Natural killer cell (primary cell): Measurements from ENCODE around the gene HAUS3. TPM values are rescaled to one million over a fixed set of nuclear protein-coding genes. Genes with fewer than 3 reads are reported as not detected.
"Not testable (repeated sequence)": the region's sequence is repeated elsewhere in the genome, so short reads cannot be mapped to it uniquely, and the experiment has no call there.

ENCODE experiments used
- ATAC-seq, 3 donors: fragments of 150-1000 bp in 2 of 3; fragments of 200-7000 bp in 1 of 3; cut with Tn5 transposase; 1 replicate in 1 of 3; 2 replicates in 2 of 3; pipeline ENCODE4 v1.10.0; 2021; ENCODE audit warnings: mild to moderate bottlenecking in 2 of 3, moderate library complexity in 2 of 3
- DNase-seq, 2 donors: peaks; one replicate each; pipeline versions ENCODE4 v3.0.0 to v3.0.0-alpha.2; 2013 to 2021; ENCODE audit warnings: mixed read lengths in 1 of 2
- H3K27ac ChIP-seq: one replicate; pipeline ENCODE4 v1.5.1; 2013; ENCODE audit warnings: mild to moderate bottlenecking, low read length
- H3K27me3 ChIP-seq: one replicate; pipeline ENCODE4 v1.6.1; 2013; ENCODE audit warnings: low read length; ENCODE audit not compliant: control insufficient read depth, insufficient read depth
- H3K36me3 ChIP-seq: one replicate; pipeline ENCODE4 v1.6.1; 2013; ENCODE audit warnings: low read length; ENCODE audit not compliant: control insufficient read depth, insufficient read depth
- H3K4me1 ChIP-seq: one replicate; pipeline ENCODE4 v1.6.1; 2013; ENCODE audit warnings: low read length; ENCODE audit not compliant: control insufficient read depth, insufficient read depth
- H3K4me3 ChIP-seq: one replicate; pipeline ENCODE4 v1.5.1; 2013; ENCODE audit warnings: low read length
- H3K9me3 ChIP-seq: one replicate; pipeline ENCODE4 v1.6.1; 2013; ENCODE audit warnings: low read length; ENCODE audit not compliant: control insufficient read depth, insufficient read depth
- H3K27ac Mint-ChIP-seq, 2 donors: one replicate each; pipeline ENCODE4 v1.8.0; 2022; ENCODE audit warnings: mild to moderate bottlenecking in 2 of 2, mixed read lengths in 2 of 2, moderate library complexity in 1 of 2
- H3K27me3 Mint-ChIP-seq, 2 donors: one replicate each; pipeline ENCODE4 v1.8.0; 2022; ENCODE audit warnings: low read depth in 2 of 2, mixed read lengths in 2 of 2
- H3K36me3 Mint-ChIP-seq: one replicate; pipeline ENCODE4 v1.8.0; 2022; ENCODE audit warnings: mixed read lengths
- H3K4me1 Mint-ChIP-seq, 2 donors: one replicate each; pipeline ENCODE4 v1.8.0; 2022; ENCODE audit warnings: mixed read lengths in 2 of 2
- H3K4me3 Mint-ChIP-seq: one replicate; pipeline ENCODE4 v1.8.0; 2022; ENCODE audit warnings: mild to moderate bottlenecking, moderate library complexity, mixed read lengths
- H3K9me3 Mint-ChIP-seq, 2 donors: one replicate each; pipeline ENCODE4 v1.8.0; 2022; ENCODE audit warnings: mixed read lengths in 2 of 2
- CTCF ChIP-seq: fragments of 200-600 bp; IDR thresholded peaks from one replicate; pipeline ENCODE4 v1.8.0; 2022; ENCODE audit warnings: antibody characterized with exemption
- WGBS: methylation state at CpG from one replicate; pipeline ENCODE4 v1.1.7; 2013; ENCODE audit warnings: missing lambda C conversion rate; ENCODE audit not compliant: insufficient coverage; 5-methylcytosine and 5-hydroxymethylcytosine counted together
- intact Hi-C: fragments of 100-400 bp; cut with micrococcal nuclease; formaldehyde crosslinking; loops from one replicate; pipeline ENCODE4 v1.14.2; 2022
- total RNA-seq, 4 donors: library from RNA; stranded (reverse); fragments of 120-200 nt in 1 of 4; gene quantifications; one replicate each; pipeline versions ENCODE4 v1.2.3 to v1.2.4, GENCODE V29; 2013 to 2022

Gene HAUS3
- total RNA-seq, 3 donors from 2014 or later (not counting 1 experiment from before 2014, with no cell fraction given) = 38.0 to 50.3 (median 49.4) TPM

- no peaks in the 10 kb centered on the region for H3K9me3 Mint-ChIP-seq
- no peak overlapping the region for H3K4me3 Mint-ChIP-seq
Observed at GRCh38 chr4:2275546-2276251, 33.8 kb upstream of the HAUS3 start.

GRCh38 chr4:2275044-2275397, 33.1 kb upstream of the HAUS3 start:
- H3K4me1 Mint-ChIP-seq = peaks cover 4 to 21% of the 10 kb centered on the region in 2 donors
- ATAC-seq, H3K27me3 Mint-ChIP-seq, H3K36me3 ChIP-seq, H3K27me3 ChIP-seq, H3K9me3 ChIP-seq, H3K27ac Mint-ChIP-seq, H3K36me3 Mint-ChIP-seq, H3K4me3 Mint-ChIP-seq, DNase-seq, H3K27ac ChIP-seq, intact Hi-C loops, H3K9me3 Mint-ChIP-seq, H3K4me3 ChIP-seq: not testable (repeated sequence)
- peaks cover 15% of the 10 kb centered on the region for H3K4me1 ChIP-seq
- 94% methylated on average over 10 of the region's 10 CpGs for WGBS

More at GRCh38 chr4:2275546-2276251, 33.8 kb upstream of the HAUS3 start:
- H3K36me3 Mint-ChIP-seq = no peaks in the 10 kb centered on the region
- ATAC-seq (no peak), DNase-seq (no peak)
- Histone ChIP-seq H3K9me3 (no peaks in the 10 kb centered on the region), H3K4me3 (no peak overlapping the region), H3K36me3 (no peaks in the 10 kb centered on the region), H3K27ac (no peak overlapping the region), H3K27me3 (no peaks in the 10 kb centered on the region), H3K4me1 (peaks cover 18% of the 10 kb centered on the region)
- peaks cover 8 to 24% of the 10 kb centered on the region in 2 donors for H3K4me1 Mint-ChIP-seq
- no peaks in the 10 kb centered on the region for H3K27me3 Mint-ChIP-seq
- WGBS = 94% methylated on average over 44 of the region's 44 CpGs
- no peak for TF ChIP-seq CTCF
- H3K27ac Mint-ChIP-seq = no peak overlapping the region
- intact Hi-C loops = no loop called here

- no peak overlapping the region for H3K27ac Mint-ChIP-seq
- no peak overlapping the region for H3K4me3 Mint-ChIP-seq
- peaks cover 4 to 16% of the 10 kb centered on the region in 2 donors for H3K4me1 Mint-ChIP-seq
- no peaks in the 10 kb centered on the region for H3K36me3 ChIP-seq
- H3K27me3 ChIP-seq = no peaks in the 10 kb centered on the region
- WGBS = 91% methylated on average over 21 of the region's 21 CpGs
- H3K27me3 Mint-ChIP-seq = no peaks in the 10 kb centered on the region
- no peaks in the 10 kb centered on the region for H3K36me3 Mint-ChIP-seq
- no peaks in the 10 kb centered on the region for H3K9me3 ChIP-seq
- ATAC-seq = no peak
- no peak for DNase-seq
- no peaks in the 10 kb centered on the region for H3K9me3 Mint-ChIP-seq
- intact Hi-C loops = no loop called here
- no peak for TF ChIP-seq CTCF
- peaks cover 15% of the 10 kb centered on the region for H3K4me1 ChIP-seq
- no peak overlapping the region for H3K4me3 ChIP-seq
- H3K27ac ChIP-seq = no peak overlapping the region
Observed at GRCh38 chr4:2274320-2275043, 32.6 kb upstream of the HAUS3 start.

GRCh38 chr4:2273657-2274319, 31.9 kb upstream of the HAUS3 start:
- no peaks in the 10 kb centered on the region for H3K36me3 ChIP-seq
- H3K27me3 ChIP-seq = no peaks in the 10 kb centered on the region
- DNase-seq (no peak), ATAC-seq (no peak)
- WGBS = 89% methylated on average over 22 of the region's 24 CpGs
- H3K27ac Mint-ChIP-seq = no peak overlapping the region
- peaks cover 4 to 15% of the 10 kb centered on the region in 2 donors for H3K4me1 Mint-ChIP-seq
- no peak overlapping the region for H3K4me3 ChIP-seq
- no peaks in the 10 kb centered on the region for H3K9me3 Mint-ChIP-seq
- H3K4me3 Mint-ChIP-seq = no peak overlapping the region
- intact Hi-C loops = no loop called here
- no peaks in the 10 kb centered on the region for H3K9me3 ChIP-seq
- H3K36me3 Mint-ChIP-seq = no peaks in the 10 kb centered on the region
- TF ChIP-seq CTCF = no peak
- peaks cover 15% of the 10 kb centered on the region for H3K4me1 ChIP-seq
- no peak overlapping the region for H3K27ac ChIP-seq
- H3K27me3 Mint-ChIP-seq = no peaks in the 10 kb centered on the region
